NB4 (cell line): Measurements from ENCODE around the gene EBF4.
A peak's percentile ranks its signal among the peaks of the same experiment; 100 is the strongest.

Experiments
- DNase-seq: peaks from one replicate; pipeline ENCODE4 v3.0.0; 2010; ENCODE audit warnings: low read depth
- H3K4me3 ChIP-seq: one replicate; pipeline ENCODE4 v1.5.1; 2011; ENCODE audit warnings: mild to moderate bottlenecking, low read depth, low read length, moderate library complexity
- CTCF ChIP-seq: IDR thresholded peaks from one replicate; pipeline ENCODE4 v1.5.1; 2012; ENCODE audit warnings: low read depth, low read length
- MYC ChIP-seq: IDR thresholded peaks from 2 replicates; pipeline ENCODE4 v1.6.1; 2011; ENCODE audit warnings: low read depth, low read length
- POLR2A ChIP-seq: IDR thresholded peaks from 2 replicates; pipeline ENCODE4 v1.6.1; 2011; ENCODE audit warnings: mild to moderate bottlenecking; ENCODE audit not compliant: insufficient read length; ENCODE audit errors: extremely low read depth
- TF ChIP-seq, protein P1 (sequence below): IDR thresholded peaks from 2 replicates; pipeline ENCODE4 v1.6.1; 2011; ENCODE audit warnings: low read depth, low read length

The EBF4 gene

GRCh38 chr20:2751878-2752566 is 59.4 kb downstream of the EBF4 start:
- DNase-seq: peak; percentile 53
- no peak overlapping the region for H3K4me3 ChIP-seq

DNA sequence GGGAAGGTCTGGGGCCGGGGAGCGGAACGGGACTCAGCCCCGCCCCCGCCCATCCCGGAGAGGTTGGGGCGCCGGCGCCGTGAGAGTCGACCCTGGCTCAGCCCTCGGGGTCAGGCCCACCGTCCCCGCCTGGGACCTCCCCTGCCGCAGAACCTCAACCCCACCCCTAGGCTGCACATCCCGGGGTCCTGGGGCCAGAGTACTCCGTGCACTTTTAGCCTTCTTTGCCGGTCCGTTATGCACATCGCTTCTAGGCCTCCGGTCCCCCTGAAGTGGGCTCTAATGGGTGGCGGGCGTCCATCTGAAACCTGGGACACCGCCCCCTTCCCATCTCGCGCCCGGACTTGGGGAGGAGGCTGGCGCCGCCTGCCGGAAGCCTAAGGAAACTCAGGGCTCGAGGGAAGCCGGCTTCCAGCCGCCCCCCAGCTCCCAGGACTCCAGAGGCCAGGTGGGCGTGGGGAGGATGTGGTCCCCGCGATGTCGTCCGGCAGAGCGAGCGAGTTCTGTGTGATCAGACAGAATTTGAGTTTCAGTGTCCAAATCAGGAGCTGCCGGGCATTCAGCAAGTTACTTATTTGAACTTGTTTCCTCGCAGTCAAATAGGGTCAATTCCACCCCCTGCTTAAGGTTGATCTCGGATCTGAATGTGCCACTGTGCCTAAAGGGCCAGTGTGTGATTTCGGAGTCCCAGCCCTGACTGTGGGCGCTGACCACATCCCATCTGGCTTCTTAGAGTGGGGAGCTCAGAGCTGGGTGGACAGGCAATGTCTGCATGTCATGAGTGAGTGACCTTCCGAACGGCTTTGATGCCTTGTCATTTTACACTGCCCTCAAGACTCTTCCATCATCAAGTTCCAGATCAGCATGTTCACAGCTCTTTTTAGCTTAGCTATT is 60.2 kb downstream of the EBF4 start:
- peak; percentile 67 for TF ChIP-seq CTCF
- TF ChIP-seq, protein P1, sequence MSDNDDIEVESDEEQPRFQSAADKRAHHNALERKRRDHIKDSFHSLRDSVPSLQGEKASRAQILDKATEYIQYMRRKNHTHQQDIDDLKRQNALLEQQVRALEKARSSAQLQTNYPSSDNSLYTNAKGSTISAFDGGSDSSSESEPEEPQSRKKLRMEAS: no peak
- no peak overlapping the region for H3K4me3 ChIP-seq
- peak; percentile 66 for DNase-seq

More at GRCh38 chr20:2751878-2752566, 59.4 kb downstream of the EBF4 start:
- TF ChIP-seq, protein P1: no peak
- peak; percentile 9 for TF ChIP-seq CTCF

- no peak overlapping the region for H3K4me3 ChIP-seq
- TF ChIP-seq MYC (no peak), POLR2A (no peak), CTCF (no peak)
- TF ChIP-seq, protein P1: no peak
- DNase-seq: no peak
These were observed 61.0 kb downstream of the EBF4 start for GRCh38 chr20:2753461-2754040.

DNA sequence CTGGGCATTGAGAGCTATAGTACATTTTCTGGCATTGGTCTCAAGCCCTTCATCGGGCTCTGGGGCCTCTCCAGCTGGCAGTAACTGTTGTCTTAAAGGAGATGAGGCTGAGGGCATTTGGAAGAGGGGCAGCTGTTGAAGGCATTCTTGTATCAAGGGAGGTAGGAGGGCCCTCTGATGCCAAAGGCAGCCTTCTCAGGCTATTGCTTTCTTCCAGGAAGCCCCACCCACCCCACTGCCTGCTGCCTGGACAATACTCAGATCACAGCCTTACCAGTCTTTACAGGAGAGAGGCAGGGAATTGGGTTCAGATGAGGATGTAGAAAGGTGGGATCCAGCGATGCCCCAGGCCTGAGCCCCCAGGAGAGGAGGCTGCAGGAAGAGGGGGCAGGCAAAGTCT is 61.8 kb downstream of the EBF4 start:
- TF ChIP-seq MYC: no peak
- TF ChIP-seq POLR2A: no peak
- TF ChIP-seq CTCF: no peak
- TF ChIP-seq, protein P1: no peak
- no peak overlapping the region for H3K4me3 ChIP-seq

GRCh38 chr20:2755451-2756055 is 63.0 kb downstream of the EBF4 start:
- H3K4me3 ChIP-seq: no peak overlapping the region
- DNase-seq: no peak
- TF ChIP-seq POLR2A: no peak
- TF ChIP-seq, protein P1: no peak

More for the DNA sequence above, 61.8 kb downstream of the EBF4 start:
- DNase-seq: no peak
